ENCODE measurements around the gene TARS1.

The TARS1 gene

GRCh38 chr5:33474004-33474403 is 33.2 kb downstream of the TARS1 start:
- no peaks in the 10 kb centered on the region for H3K27me3 ChIP-seq
- peaks cover 91 to 96% (median 92%) of the 10 kb centered on the region in 11 experiments for H3K36me3 ChIP-seq
- H3K27ac ChIP-seq = no peak overlapping the region
- no peak overlapping the region for H3K9ac ChIP-seq
- no peak for TF ChIP-seq Cebpa-rat (IDR thresholded peaks at IDR 0.05)
- H3K4me2 ChIP-seq = no peak overlapping the region
- H4K20me1 ChIP-seq = peaks cover 0 to 21% (median 11%) of the 10 kb centered on the region in 11 experiments; a peak in 13 of 22 replicates
- H3K9me3 ChIP-seq (replicated peaks in 1 of 11) = peaks cover 25 to 65% (median 35%) of the 10 kb centered on the region in 11 experiments
- 0 out of 20 replicates have a peak overlapping the region, but pooled peaks of 1 of the 10 experiments have one; percentile 6 for H3K4me3 ChIP-seq
- peaks cover 0 to 31% (median 15%) of the 10 kb centered on the region in 10 experiments; a peak in 15 of 20 replicates for H3K4me1 ChIP-seq

- H3K27me3 ChIP-seq = no peaks in the 10 kb centered on the region
- no peak for TF ChIP-seq Cebpa-rat (IDR thresholded peaks at IDR 0.05)
- H3K36me3 ChIP-seq = peaks cover 82 to 95% (median 86%) of the 10 kb centered on the region in 11 experiments
- no peak overlapping the region for H3K9ac ChIP-seq
- H3K4me2 ChIP-seq = peak overlapping the region in 5 of 11 experiments; percentile 17 to 36 (median 25); a peak in 5 of 22 replicates
- H3K4me1 ChIP-seq = peaks cover 0 to 28% (median 17%) of the 10 kb centered on the region in 10 experiments; a peak in 15 of 20 replicates
- H3K4me3 ChIP-seq = no peak overlapping the region
- peaks cover 25 to 65% (median 35%) of the 10 kb centered on the region in 11 experiments for H3K9me3 ChIP-seq (replicated peaks in 1 of 11)
- H4K20me1 ChIP-seq = peaks cover 0 to 13% (median 4%) of the 10 kb centered on the region in 11 experiments; a peak in 8 of 22 replicates
- H3K27ac ChIP-seq = peak overlapping the region in 3 of 11 experiments; percentile 7 to 28 (median 18); a peak in 2 of 22 replicates
Measured at GRCh38 chr5:33474931-33475499, 34.2 kb downstream of the TARS1 start.

- no peak for TF ChIP-seq Cebpa-rat (IDR thresholded peaks at IDR 0.05)
- Histone ChIP-seq H3K36me3 (peaks cover 75 to 92% (median 80%) of the 10 kb centered on the region in 11 experiments), H3K4me1 (peaks cover 0 to 22% (median 13%) of the 10 kb centered on the region in 10 experiments; a peak in 15 of 20 replicates), H3K9me3 (replicated peaks in 1 of 11) (peaks cover 25 to 60% (median 35%) of the 10 kb centered on the region in 11 experiments), H3K4me2 (peak overlapping the region in 6 of 11 experiments; percentile 16 to 36 (median 24); a peak in 5 of 22 replicates), H3K4me3 (no peak overlapping the region), H4K20me1 (peaks cover 0 to 6% (median 0%) of the 10 kb centered on the region in 11 experiments; a peak in 1 of 22 replicates), H3K9ac (no peak overlapping the region), H3K27ac (peak overlapping the region in 3 of 11 experiments; percentile 7 to 28 (median 18); a peak in 3 of 22 replicates), H3K27me3 (no peaks in the 10 kb centered on the region)
Measured at GRCh38 chr5:33475706-33476105, 34.9 kb downstream of the TARS1 start.

GRCh38 chr5:33476992-33477391 is 36.2 kb downstream of the TARS1 start:
- H3K27me3 ChIP-seq = no peaks in the 10 kb centered on the region
- TF ChIP-seq Cebpa-rat (IDR thresholded peaks at IDR 0.05) = no peak
- no peak overlapping the region for H3K4me2 ChIP-seq
- H3K9me3 ChIP-seq (replicated peaks in 1 of 11) = peaks cover 25 to 48% (median 35%) of the 10 kb centered on the region in 11 experiments
- H3K4me1 ChIP-seq = peaks cover 0 to 12% (median 7%) of the 10 kb centered on the region in 10 experiments; a peak in 14 of 20 replicates
- H3K27ac ChIP-seq = no peak overlapping the region
- H4K20me1 ChIP-seq = no peaks in the 10 kb centered on the region
- no peak overlapping the region for H3K9ac ChIP-seq
- peaks cover 62 to 79% (median 67%) of the 10 kb centered on the region in 11 experiments for H3K36me3 ChIP-seq
- no peak overlapping the region for H3K4me3 ChIP-seq

DNA sequence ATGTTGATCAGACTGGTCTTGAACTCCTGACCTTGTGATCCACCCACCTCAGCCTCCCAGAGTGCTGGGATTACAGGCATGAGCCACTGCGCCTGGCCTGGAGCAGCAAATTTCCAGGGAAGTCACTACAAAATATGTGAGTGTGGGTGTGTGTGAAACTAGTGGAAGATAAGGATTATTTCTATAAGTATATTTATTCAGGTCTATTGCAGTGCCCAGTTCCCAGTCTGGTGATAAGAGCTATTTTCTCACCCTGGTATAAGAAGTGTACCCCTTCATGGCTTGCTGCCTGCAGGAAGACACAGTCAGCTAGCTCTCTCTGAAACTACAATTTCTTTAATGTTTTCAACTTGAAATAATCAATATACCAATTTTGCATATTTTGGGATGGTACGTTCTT is 37.1 kb downstream of the TARS1 start:
- no peak overlapping the region for H3K27ac ChIP-seq
- peaks cover 54 to 73% (median 60%) of the 10 kb centered on the region in 11 experiments for H3K36me3 ChIP-seq
- H3K9me3 ChIP-seq (replicated peaks in 1 of 11) = peaks cover 23 to 39% (median 34%) of the 10 kb centered on the region in 11 experiments
- H3K4me2 ChIP-seq = no peak overlapping the region
- no peak overlapping the region for H3K4me3 ChIP-seq
- no peaks in the 10 kb centered on the region for H4K20me1 ChIP-seq
- H3K9ac ChIP-seq = no peak overlapping the region
- H3K27me3 ChIP-seq = no peaks in the 10 kb centered on the region
- no peak for TF ChIP-seq Cebpa-rat (IDR thresholded peaks at IDR 0.05)
- H3K4me1 ChIP-seq = peaks cover 0 to 12% (median 7%) of the 10 kb centered on the region in 10 experiments; a peak in 14 of 20 replicates

DNA sequence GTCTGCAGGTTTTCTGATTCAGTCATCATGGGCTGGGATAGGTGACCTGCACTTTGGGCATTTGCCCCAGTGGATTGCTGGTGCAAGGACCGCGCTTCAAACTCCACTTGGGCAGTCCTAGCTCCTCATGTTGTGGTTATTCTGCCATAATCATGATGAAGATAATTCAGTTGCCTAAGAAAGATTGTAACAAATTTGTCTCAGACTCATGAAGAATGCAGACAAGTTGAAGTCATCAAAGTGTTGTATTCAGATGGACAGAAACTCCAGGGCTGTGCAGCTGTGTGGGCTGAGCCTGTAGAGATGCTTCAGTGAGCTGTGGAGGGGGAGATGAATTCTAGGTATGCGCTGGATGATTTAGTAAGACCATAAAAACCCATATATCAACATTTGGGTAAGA is 38.5 kb downstream of the TARS1 start:
- H4K20me1 ChIP-seq = no peaks in the 10 kb centered on the region
- no peak overlapping the region for H3K27ac ChIP-seq
- no peak overlapping the region for H3K4me3 ChIP-seq
- H3K9me3 ChIP-seq (replicated peaks in 1 of 11) = peaks cover 8 to 25% (median 20%) of the 10 kb centered on the region in 11 experiments
- H3K4me1 ChIP-seq = peaks cover 0 to 12% (median 7%) of the 10 kb centered on the region in 10 experiments; a peak in 14 of 20 replicates
- H3K36me3 ChIP-seq = peaks cover 39 to 62% (median 45%) of the 10 kb centered on the region in 11 experiments
- H3K27me3 ChIP-seq = no peaks in the 10 kb centered on the region
- TF ChIP-seq Cebpa-rat (IDR thresholded peaks at IDR 0.05) = no peak
- H3K4me2 ChIP-seq = no peak overlapping the region
- no peak overlapping the region for H3K9ac ChIP-seq

GRCh38 chr5:33480876-33481275 is 40.1 kb downstream of the TARS1 start:
- Histone ChIP-seq H3K27ac (no peak overlapping the region), H3K9me3 (replicated peaks in 1 of 11) (peaks cover 0 to 9% (median 5%) of the 10 kb centered on the region in 11 experiments; a peak in 9 of 22 replicates), H3K27me3 (no peaks in the 10 kb centered on the region), H3K4me1 (peaks cover 0 to 5% (median 0%) of the 10 kb centered on the region in 10 experiments; a peak in 3 of 20 replicates), H3K4me3 (no peak overlapping the region), H3K9ac (no peak overlapping the region), H3K36me3 (peaks cover 23 to 46% (median 29%) of the 10 kb centered on the region in 11 experiments; a peak in 21 of 22 replicates), H4K20me1 (no peaks in the 10 kb centered on the region), H3K4me2 (no peak overlapping the region)
- no peak for TF ChIP-seq Cebpa-rat (IDR thresholded peaks at IDR 0.05)

DNA sequence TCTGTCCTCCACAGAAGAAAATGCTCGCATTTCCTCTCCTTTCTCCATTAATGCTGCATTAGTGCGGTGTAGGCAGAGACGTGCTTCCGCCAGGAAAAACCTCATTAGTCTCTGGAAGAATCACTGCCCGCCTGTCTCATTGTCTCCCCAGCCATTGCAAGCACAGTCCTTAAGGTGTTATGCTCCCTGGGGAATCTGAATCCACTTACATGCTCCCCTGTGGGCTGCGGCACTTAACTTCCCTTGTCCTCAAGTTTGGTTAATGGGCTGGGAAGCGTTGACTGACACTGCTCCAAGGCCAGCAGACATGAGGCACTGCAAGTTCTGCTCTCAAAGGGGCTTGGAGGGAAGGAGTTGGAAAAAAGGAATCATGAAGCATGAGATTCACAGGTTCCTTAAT is 41.6 kb downstream of the TARS1 start:
- Histone ChIP-seq H3K9ac (no peak overlapping the region), H3K36me3 (peaks cover 9 to 32% (median 15%) of the 10 kb centered on the region in 11 experiments; a peak in 19 of 22 replicates), H3K4me3 (no peak overlapping the region), H3K4me1 (peaks cover 0 to 5% (median 0%) of the 10 kb centered on the region in 10 experiments; a peak in 1 of 20 replicates), H3K9me3 (replicated peaks in 1 of 11) (no peaks in the 10 kb centered on the region), H3K4me2 (no peak overlapping the region), H3K27me3 (no peaks in the 10 kb centered on the region), H4K20me1 (no peaks in the 10 kb centered on the region), H3K27ac (no peak overlapping the region)
- TF ChIP-seq Cebpa-rat (IDR thresholded peaks at IDR 0.05) = no peak

DNA sequence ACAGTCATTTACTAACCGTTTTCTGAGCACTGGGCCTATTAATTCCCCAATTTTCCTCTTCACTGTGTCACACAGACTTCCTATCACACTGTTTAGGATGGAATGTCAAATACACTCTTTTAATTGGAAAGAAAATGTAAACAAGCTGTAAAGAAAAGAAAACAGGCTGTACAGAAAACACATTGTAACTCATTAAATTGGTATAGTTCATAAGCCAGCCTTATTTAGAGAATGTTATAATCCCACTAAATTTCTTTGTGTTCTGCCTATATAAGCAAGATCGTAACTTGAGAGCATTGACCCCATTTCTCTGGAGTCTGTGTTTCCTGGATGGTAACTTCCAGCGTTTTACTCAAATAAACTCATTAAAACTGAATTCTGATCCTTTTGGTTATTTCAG is 46.5 kb downstream of the TARS1 start:
- Histone ChIP-seq H3K9ac (no peak overlapping the region), H4K20me1 (no peaks in the 10 kb centered on the region), H3K4me3 (no peak overlapping the region), H3K4me2 (no peak overlapping the region), H3K27me3 (no peaks in the 10 kb centered on the region), H3K4me1 (no peaks in the 10 kb centered on the region), H3K9me3 (replicated peaks in 1 of 11) (peaks cover 4 to 12% (median 8%) of the 10 kb centered on the region in 11 experiments; a peak in 12 of 22 replicates), H3K36me3 (peaks cover 0 to 6% (median 0%) of the 10 kb centered on the region in 11 experiments; a peak in 1 of 22 replicates), H3K27ac (no peak overlapping the region)
- no peak for TF ChIP-seq Cebpa-rat (IDR thresholded peaks at IDR 0.05)
